Gastroesophageal sphincter (tissue), 4 donors: ENCODE data around the gene NRSN1. TPM values are rescaled to one million over a fixed set of nuclear protein-coding genes. Genes with fewer than 3 reads are reported as not detected.

Experiments used
- ATAC-seq: fragments of 150-250 bp; one replicate; pipeline ENCODE4 v1.9.1; 2016; ENCODE audit warnings: mild to moderate bottlenecking, moderate library complexity
- H3K27ac ChIP-seq, 4 donors: fragments of 200-600 bp; sonication (generic) in 3 of 4; 1 replicate in 3 of 4; 2 replicates in 1 of 4; pipeline ENCODE4 v1.5.1; 2016 to 2019
- H3K27me3 ChIP-seq: fragments of 200-600 bp; sonication (generic); one replicate; pipeline ENCODE4 v1.5.1; 2019
- H3K36me3 ChIP-seq, 2 donors: fragments of 200-600 bp; sonication (generic); one replicate each; pipeline ENCODE4 v1.5.1; 2019; ENCODE audit warnings: control low read depth in 1 of 2
- H3K4me1 ChIP-seq, 3 donors: fragments of 200-600 bp; sonication (generic); 1 replicate in 2 of 3; 2 replicates in 1 of 3; pipeline ENCODE4 v1.5.1; 2016 to 2019; ENCODE audit warnings: control low read depth in 2 of 3
- H3K4me3 ChIP-seq, 2 donors: fragments of 200-600 bp; sonication (generic); one replicate each; pipeline ENCODE4 v1.5.1; 2019; ENCODE audit warnings: mild to moderate bottlenecking in 1 of 2, moderate library complexity in 1 of 2
- H3K9me3 ChIP-seq, 3 donors: fragments of 200-600 bp; sonication (generic); one replicate each; pipeline ENCODE4 v1.5.1; 2017 to 2019; ENCODE audit warnings: control low read depth in 2 of 3
- CTCF ChIP-seq, 4 experiments: fragments of 200-600 bp in 2 of 4; fragments of 450-650 bp in 2 of 4; sonication (generic) in 1 of 4; IDR thresholded peaks; one replicate each; pipeline ENCODE4 v1.5.1; 2017 to 2019; ENCODE audit warnings: antibody characterized with exemption in 4 of 4, mild to moderate bottlenecking in 2 of 4, moderate library complexity in 2 of 4
- EP300 ChIP-seq: sonication (generic); formaldehyde crosslinking; IDR thresholded peaks from one replicate; pipeline ENCODE4 v1.6.1; 2017; ENCODE audit warnings: antibody characterized with exemption, mild to moderate bottlenecking
- POLR2A ChIP-seq, 2 donors: fragments of 450-650 bp; IDR thresholded peaks; one replicate each; pipeline ENCODE4 v1.6.1; 2017; ENCODE audit warnings: antibody characterized with exemption in 2 of 2, mild to moderate bottlenecking in 2 of 2, moderate library complexity in 1 of 2
- POLR2AphosphoS5 ChIP-seq: sonication (generic); formaldehyde crosslinking; IDR thresholded peaks from one replicate; pipeline ENCODE4 v1.6.1; 2017; ENCODE audit warnings: antibody characterized with exemption
- WGBS, 2 donors: methylation state at CpG; one replicate each; pipeline ENCODE4 v1.1.5; 2018; ENCODE audit warnings: low coverage in 1 of 2; 5-methylcytosine and 5-hydroxymethylcytosine counted together
- total RNA-seq, 4 donors: library from RNA; depleted of rRNA; stranded (reverse); fragments of >200 nt; gene quantifications; one replicate each; pipeline ENCODE4 v1.1.0, GENCODE V29; 2016

NRSN1 gene
- total RNA-seq, 4 donors from 2014 or later = 0.15 to 0.47 (median 0.40) TPM; not detected in 1

GRCh38 chr6:24105191-24105590, 20.8 kb upstream of the NRSN1 start:
- TF ChIP-seq EP300 (no peak), CTCF (IDR thresholded peaks at IDR 0.05) (no peak), POLR2A (IDR thresholded peaks at IDR 0.05) (no peak)
- 53 to 78% methylated on average over 2 of the region's 2 CpGs for WGBS, 2 donors
- no peaks in the 10 kb centered on the region for H3K27me3 ChIP-seq
- ATAC-seq = no peak
- H3K4me3 ChIP-seq = no peak overlapping the region
- H3K27ac ChIP-seq = no peak overlapping the region
- H3K9me3 ChIP-seq = no peaks in the 10 kb centered on the region
- no peaks in the 10 kb centered on the region for H3K36me3 ChIP-seq
- H3K4me1 ChIP-seq = no peaks in the 10 kb centered on the region

- no peak for ATAC-seq
- 53 to 66% methylated on average over 5 of the region's 5 CpGs for WGBS, 2 donors
- Histone ChIP-seq H3K27me3 (no peaks in the 10 kb centered on the region), H3K36me3 (no peaks in the 10 kb centered on the region), H3K27ac (no peak overlapping the region), H3K4me3 (no peak overlapping the region), H3K9me3 (no peaks in the 10 kb centered on the region), H3K4me1 (no peaks in the 10 kb centered on the region)
- no peak for TF ChIP-seq POLR2A (IDR thresholded peaks at IDR 0.05)
- no peak for TF ChIP-seq POLR2AphosphoS5
- TF ChIP-seq CTCF (IDR thresholded peaks at IDR 0.05) = no peak
- TF ChIP-seq EP300 = no peak
Observed at GRCh38 chr6:24106291-24106690, 19.7 kb upstream of the NRSN1 start.

- H3K4me1 ChIP-seq = no peaks in the 10 kb centered on the region
- WGBS, 2 donors = 33 to 100% methylated on average over 1 of the region's 1 CpG
- no peaks in the 10 kb centered on the region for H3K36me3 ChIP-seq
- H3K27ac ChIP-seq = no peak overlapping the region
- no peak overlapping the region for H3K4me3 ChIP-seq
- no peaks in the 10 kb centered on the region for H3K27me3 ChIP-seq
- no peaks in the 10 kb centered on the region for H3K9me3 ChIP-seq
- TF ChIP-seq POLR2AphosphoS5 (no peak), EP300 (no peak), POLR2A (IDR thresholded peaks at IDR 0.05) (no peak), CTCF (IDR thresholded peaks at IDR 0.05) (no peak)
- no peak for ATAC-seq
Observed at GRCh38 chr6:24107294-24107693, 18.7 kb upstream of the NRSN1 start.

GRCh38 chr6:24108056-24108455, 18.0 kb upstream of the NRSN1 start:
- ATAC-seq = no peak
- H3K27me3 ChIP-seq = no peaks in the 10 kb centered on the region
- H3K27ac ChIP-seq = no peak overlapping the region
- whole genome bisulfite sequencing, 2 donors = 71 to 83% methylated on average over 5 to 6 of the region's 6 CpGs
- no peaks in the 10 kb centered on the region for H3K9me3 ChIP-seq
- H3K4me3 ChIP-seq = no peak overlapping the region
- no peaks in the 10 kb centered on the region for H3K36me3 ChIP-seq
- no peaks in the 10 kb centered on the region for H3K4me1 ChIP-seq
- TF ChIP-seq POLR2AphosphoS5 = no peak

GRCh38 chr6:24110417-24110816, 15.6 kb upstream of the NRSN1 start:
- whole genome bisulfite sequencing, 2 donors = 0% methylated on average over 1 of the region's 1 CpG
- ATAC-seq = no peak
- Histone ChIP-seq H3K4me1 (no peaks in the 10 kb centered on the region), H3K27ac (no peak overlapping the region), H3K36me3 (no peaks in the 10 kb centered on the region), H3K4me3 (no peak overlapping the region), H3K27me3 (peaks cover 4% of the 10 kb centered on the region), H3K9me3 (no peaks in the 10 kb centered on the region)
- TF ChIP-seq POLR2AphosphoS5 (no peak), POLR2A (IDR thresholded peaks at IDR 0.05) (no peak), EP300 (no peak)

GRCh38 chr6:24113891-24114290, 12.1 kb upstream of the NRSN1 start:
- no peak overlapping the region for H3K4me3 ChIP-seq
- ATAC-seq = no peak
- TF ChIP-seq CTCF (IDR thresholded peaks at IDR 0.05) = no peak
- TF ChIP-seq EP300 = no peak
- TF ChIP-seq POLR2A (IDR thresholded peaks at IDR 0.05) = no peak
- no peak for TF ChIP-seq POLR2AphosphoS5
- peaks cover 4% of the 10 kb centered on the region for H3K27me3 ChIP-seq
- no peaks in the 10 kb centered on the region for H3K4me1 ChIP-seq
- no peaks in the 10 kb centered on the region for H3K36me3 ChIP-seq
- no peaks in the 10 kb centered on the region for H3K9me3 ChIP-seq
- H3K27ac ChIP-seq = no peak overlapping the region
